NT2/D1 (cell line): ENCODE measurements around the gene XIRP2.

Source experiments
- SUZ12 ChIP-seq: IDR thresholded peaks from 2 replicates; pipeline ENCODE4 v1.6.1; 2011; ENCODE audit not compliant: insufficient read length, insufficient read depth; ENCODE audit errors: extremely low read depth
- YY1 ChIP-seq: IDR thresholded peaks from 2 replicates; pipeline ENCODE4 v1.6.1; 2011; ENCODE audit not compliant: insufficient read length, insufficient read depth
- ZNF274 ChIP-seq: IDR thresholded peaks from 2 replicates; pipeline ENCODE4 v1.6.1; 2011; ENCODE audit warnings: mild to moderate bottlenecking, low read depth, low read length

DNA sequence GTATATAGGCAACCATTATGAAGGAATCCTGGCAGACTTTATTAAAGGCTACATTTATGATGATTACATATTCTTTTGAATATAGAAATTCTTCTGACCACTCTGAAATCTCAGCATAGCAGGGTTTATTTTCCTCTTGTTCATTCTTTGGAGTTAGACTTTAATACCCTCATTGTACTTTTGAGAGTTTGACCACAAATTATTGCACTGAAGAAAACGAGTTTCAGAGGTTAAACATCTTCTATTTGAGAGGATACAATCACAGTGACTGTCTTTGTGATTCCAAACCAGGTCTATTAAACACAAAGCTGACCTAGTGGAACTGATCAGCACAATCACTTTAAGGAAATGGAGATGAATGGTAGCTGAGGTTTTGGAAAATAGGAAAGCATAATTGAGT is 71.3 kb downstream of the XIRP2 start:
- TF ChIP-seq YY1, result no peak
- TF ChIP-seq SUZ12, result no peak
- TF ChIP-seq ZNF274, result no peak
